ENCODE measurements around the gene DCDC1. TPM values are rescaled to one million over a fixed set of nuclear protein-coding genes. Genes with fewer than 3 reads are reported as not detected.

The DCDC1 gene
- total RNA-seq, 4 donors from 2014 or later: 0.32 TPM; not detected in 3

DNA sequence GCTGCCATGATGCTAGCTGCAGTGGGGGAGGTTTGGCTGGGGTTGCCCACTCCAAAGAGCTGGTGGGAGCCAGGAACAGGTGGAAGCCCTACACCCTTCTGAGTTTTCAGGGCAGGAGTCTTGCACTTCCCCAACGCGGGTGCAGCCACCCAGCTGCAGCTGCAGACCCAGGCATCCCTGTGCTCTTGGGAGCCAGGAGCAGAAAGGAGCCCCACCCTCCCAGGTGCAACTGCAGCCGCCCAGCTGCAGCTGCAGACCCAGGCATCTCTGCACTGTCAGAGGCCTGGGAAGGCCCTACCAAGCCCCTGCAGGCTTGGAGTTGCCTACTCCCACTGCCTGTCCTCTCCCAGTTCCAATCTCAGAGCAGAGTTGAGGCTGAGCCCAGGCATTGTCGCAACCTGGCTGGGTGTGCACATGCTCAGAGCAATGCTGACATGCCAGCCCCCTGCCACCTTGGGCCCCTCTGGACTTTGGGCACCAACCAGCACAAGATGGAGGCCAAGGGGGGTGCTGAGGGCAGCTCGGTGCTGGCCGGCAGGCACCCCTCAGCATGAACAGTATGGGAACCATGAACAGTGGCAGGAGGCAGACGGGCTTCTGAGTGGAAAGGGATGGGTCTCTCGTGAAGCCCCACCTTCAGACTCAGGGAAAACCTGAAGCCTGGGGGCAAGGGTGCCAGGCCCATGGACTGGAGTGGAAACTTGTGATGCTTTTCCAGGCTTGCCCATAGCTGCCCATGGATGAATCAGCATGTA lies 195.4 kb downstream of the DCDC1 start:
- Histone ChIP-seq H3K4me1 (no peaks in the 10 kb centered on the region), H3K36me3 (no peaks in the 10 kb centered on the region), H3K4me3 (no peak overlapping the region), H3K9me3 (no peaks in the 10 kb centered on the region), H3K27me3 (no peaks in the 10 kb centered on the region), H3K27ac (no peak overlapping the region)
- DNase-seq: no peak
- in situ Hi-C loops (cut with MboI; ENCODE audit: low pct_ligation_motif_present in 1 of 4, low pct_unique_long_range_greater_than_20kb in 1 of 4, low sequenced_read_pairs in 3 of 4): no loop called here
- WGBS, 2 donors (ENCODE audit: low coverage in 1 of 2): 87% methylated on average over 7 of the region's 8 CpGs; no CpG with 5 or more reads in 1 of the 2 donors
- TF ChIP-seq, protein P1, sequence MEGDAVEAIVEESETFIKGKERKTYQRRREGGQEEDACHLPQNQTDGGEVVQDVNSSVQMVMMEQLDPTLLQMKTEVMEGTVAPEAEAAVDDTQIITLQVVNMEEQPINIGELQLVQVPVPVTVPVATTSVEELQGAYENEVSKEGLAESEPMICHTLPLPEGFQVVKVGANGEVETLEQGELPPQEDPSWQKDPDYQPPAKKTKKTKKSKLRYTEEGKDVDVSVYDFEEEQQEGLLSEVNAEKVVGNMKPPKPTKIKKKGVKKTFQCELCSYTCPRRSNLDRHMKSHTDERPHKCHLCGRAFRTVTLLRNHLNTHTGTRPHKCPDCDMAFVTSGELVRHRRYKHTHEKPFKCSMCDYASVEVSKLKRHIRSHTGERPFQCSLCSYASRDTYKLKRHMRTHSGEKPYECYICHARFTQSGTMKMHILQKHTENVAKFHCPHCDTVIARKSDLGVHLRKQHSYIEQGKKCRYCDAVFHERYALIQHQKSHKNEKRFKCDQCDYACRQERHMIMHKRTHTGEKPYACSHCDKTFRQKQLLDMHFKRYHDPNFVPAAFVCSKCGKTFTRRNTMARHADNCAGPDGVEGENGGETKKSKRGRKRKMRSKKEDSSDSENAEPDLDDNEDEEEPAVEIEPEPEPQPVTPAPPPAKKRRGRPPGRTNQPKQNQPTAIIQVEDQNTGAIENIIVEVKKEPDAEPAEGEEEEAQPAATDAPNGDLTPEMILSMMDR (IDR thresholded peaks at IDR 0.05): no peak
- no peak for TF ChIP-seq EP300 (IDR thresholded peaks at IDR 0.05; ENCODE audit: low read depth)
- no peak for TF ChIP-seq POLR2AphosphoS5 (IDR thresholded peaks at IDR 0.05)
- no peak for TF ChIP-seq POLR2A (IDR thresholded peaks at IDR 0.05)
- intact Hi-C loops (cut with DNase I; ENCODE audit: low total_unique reads): no loop called here

DNA sequence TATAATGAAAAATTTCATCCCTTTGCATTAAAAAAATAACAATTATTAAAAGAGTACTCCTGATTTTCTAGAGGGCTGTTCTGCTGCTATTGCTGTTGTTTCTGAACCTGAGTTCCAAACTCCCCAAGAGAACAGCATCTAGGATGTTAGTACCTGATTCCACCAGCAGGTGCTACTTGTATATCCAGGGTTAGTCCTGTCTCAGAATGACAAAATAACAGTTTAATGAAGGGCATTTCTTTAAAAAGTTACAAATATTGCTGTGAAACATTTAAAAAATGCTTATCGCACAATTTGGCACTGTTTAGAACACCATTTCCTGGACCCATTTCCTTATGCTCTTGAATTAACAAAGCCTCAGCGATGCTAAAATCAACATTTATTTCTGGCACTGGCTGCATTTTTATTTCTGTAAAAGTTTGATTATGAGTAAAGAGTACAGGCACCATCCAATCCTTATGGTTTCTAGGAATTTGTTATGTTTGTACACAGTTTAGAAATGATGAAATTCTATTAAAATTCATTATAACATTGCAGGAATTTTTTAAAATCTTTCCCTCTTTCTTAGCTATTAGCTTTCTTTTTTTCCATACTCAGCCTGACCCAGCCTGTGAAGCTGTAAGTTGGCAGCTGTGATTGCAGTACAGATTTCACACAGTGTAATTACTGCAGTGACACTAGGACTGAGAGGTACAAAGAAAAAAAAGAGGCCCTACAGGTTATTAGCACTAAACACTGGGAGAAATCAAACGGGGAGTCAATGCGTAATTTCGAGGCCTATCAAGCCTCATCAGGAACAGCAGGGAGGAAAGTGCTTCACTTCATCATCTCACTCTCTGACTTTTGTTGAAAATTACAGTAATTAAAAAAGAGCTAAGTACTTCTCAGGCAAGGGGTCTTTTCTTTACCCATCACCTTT lies 208.8 kb downstream of the DCDC1 start:
- TF ChIP-seq POLR2AphosphoS5 (IDR thresholded peaks at IDR 0.05) (no peak), POLR2A (IDR thresholded peaks at IDR 0.05) (no peak), EP300 (IDR thresholded peaks at IDR 0.05; ENCODE audit: low read depth) (no peak)
- TF ChIP-seq, protein P1 (IDR thresholded peaks at IDR 0.05): peak in 1 of 5 experiments; percentile 15
- DNase-seq: no peak
- intact Hi-C loops (cut with DNase I; ENCODE audit: low total_unique reads) (no loop called here), in situ Hi-C loops (cut with MboI; ENCODE audit: low pct_ligation_motif_present in 1 of 4, low pct_unique_long_range_greater_than_20kb in 1 of 4, low sequenced_read_pairs in 3 of 4) (no loop called here)
- 62 to 63% methylated on average over 5 of the region's 5 CpGs for WGBS, 2 donors (ENCODE audit: low coverage in 1 of 2)
- no peak overlapping the region for H3K27ac ChIP-seq
- H3K36me3 ChIP-seq: no peaks in the 10 kb centered on the region
- no peaks in the 10 kb centered on the region for H3K27me3 ChIP-seq
- no peaks in the 10 kb centered on the region for H3K4me1 ChIP-seq
- H3K4me3 ChIP-seq: no peak overlapping the region
- no peaks in the 10 kb centered on the region for H3K9me3 ChIP-seq

DNA sequence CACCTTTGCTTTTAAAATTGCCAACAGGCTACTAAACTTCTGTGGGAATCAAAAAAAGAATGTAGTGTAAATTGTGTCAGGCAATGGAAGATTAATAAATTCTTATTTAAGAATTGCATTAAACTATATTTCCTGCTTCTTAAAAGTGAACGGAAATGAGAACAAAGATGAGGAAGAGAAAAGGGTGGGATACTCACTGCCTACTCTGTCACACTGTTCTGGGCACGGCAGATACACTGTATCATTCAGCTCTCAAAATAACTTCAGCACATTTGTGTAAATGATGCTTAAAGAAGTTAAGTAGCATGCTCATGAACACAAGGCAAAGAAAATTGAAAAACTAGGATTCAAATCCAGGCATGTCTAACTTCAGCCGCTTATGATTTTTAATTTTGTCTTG lies 218.7 kb downstream of the DCDC1 start:
- no peaks in the 10 kb centered on the region for H3K9me3 ChIP-seq
- H3K4me3 ChIP-seq: no peak overlapping the region
- intact Hi-C loops (cut with DNase I; ENCODE audit: low total_unique reads): no loop called here
- no peak overlapping the region for H3K27ac ChIP-seq
- H3K27me3 ChIP-seq: no peaks in the 10 kb centered on the region
- no peaks in the 10 kb centered on the region for H3K4me1 ChIP-seq
- no peak for DNase-seq
- no peaks in the 10 kb centered on the region for H3K36me3 ChIP-seq
- 69 to 81% methylated on average over 3 of the region's 3 CpGs for WGBS, 2 donors (ENCODE audit: low coverage in 1 of 2)
- TF ChIP-seq EP300 (IDR thresholded peaks at IDR 0.05; ENCODE audit: low read depth) (no peak), POLR2AphosphoS5 (IDR thresholded peaks at IDR 0.05) (no peak), POLR2A (IDR thresholded peaks at IDR 0.05) (no peak)
- TF ChIP-seq, protein P1 (IDR thresholded peaks at IDR 0.05): no peak
- in situ Hi-C loops (cut with MboI; ENCODE audit: low pct_ligation_motif_present in 1 of 4, low pct_unique_long_range_greater_than_20kb in 1 of 4, low sequenced_read_pairs in 3 of 4): no loop called here

DNA sequence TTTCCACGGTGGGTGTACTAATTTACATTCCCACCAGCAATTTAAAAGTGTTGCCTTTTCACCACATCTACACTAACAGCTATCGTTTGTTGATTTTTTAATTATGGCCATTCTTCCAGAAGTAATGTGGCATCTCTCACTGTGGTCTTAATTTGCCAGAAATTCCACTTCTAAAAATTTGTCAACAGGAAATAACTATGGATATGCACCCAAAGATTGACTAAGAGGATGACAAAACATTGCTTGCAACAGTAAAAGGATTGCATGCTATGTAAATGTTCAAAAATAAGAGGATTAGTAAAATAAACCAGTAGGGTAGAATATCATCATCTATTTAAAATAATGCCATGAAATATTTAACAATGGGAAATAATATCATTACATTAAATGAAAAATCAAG lies 219.5 kb downstream of the DCDC1 start:
- TF ChIP-seq POLR2A (IDR thresholded peaks at IDR 0.05): no peak
- TF ChIP-seq POLR2AphosphoS5 (IDR thresholded peaks at IDR 0.05): no peak
- TF ChIP-seq, protein P1 (IDR thresholded peaks at IDR 0.05): no peak
- no peaks in the 10 kb centered on the region for H3K9me3 ChIP-seq
- no peaks in the 10 kb centered on the region for H3K4me1 ChIP-seq
- intact Hi-C loops (cut with DNase I; ENCODE audit: low total_unique reads): no loop called here
- no peak overlapping the region for H3K27ac ChIP-seq
- in situ Hi-C loops (cut with MboI; ENCODE audit: low pct_ligation_motif_present in 1 of 4, low pct_unique_long_range_greater_than_20kb in 1 of 4, low sequenced_read_pairs in 3 of 4): no loop called here
- WGBS, 2 donors (ENCODE audit: low coverage in 1 of 2): 86 to 91% methylated on average over 2 of the region's 2 CpGs
- H3K27me3 ChIP-seq: no peaks in the 10 kb centered on the region
- no peaks in the 10 kb centered on the region for H3K36me3 ChIP-seq
- DNase-seq: no peak
- H3K4me3 ChIP-seq: no peak overlapping the region
